SU-DHL-6 (cell line): ENCODE measurements around the gene TXNDC2.

ENCODE experiments used
- H2AFZ ChIP-seq: fragments of 200-600 bp; sonication (generic); 2 replicates; pipeline ENCODE4 v1.6.1; 2014; ENCODE audit warnings: low read depth, mild to moderate bottlenecking, moderate library complexity, mixed read lengths, antibody characterized with exemption, low read length; ENCODE audit not compliant: severe bottlenecking
- H3F3A ChIP-seq: fragments of 200-600 bp; shearing (Covaris generic); 2 replicates; pipeline ENCODE4 v1.6.0; 2016; ENCODE audit warnings: antibody characterized with exemption, mild to moderate bottlenecking; ENCODE audit not compliant: insufficient read depth
- H3K27ac ChIP-seq: fragments of 200-600 bp; sonication (generic); 2 replicates; pipeline ENCODE4 v1.5.1; 2016; ENCODE audit warnings: low read depth, mild to moderate bottlenecking, low read length, moderate library complexity, mixed read lengths
- H3K27me3 ChIP-seq: fragments of 200-600 bp; sonication (generic), shearing (Covaris generic); 2 replicates; pipeline ENCODE4 v1.6.0; 2014; ENCODE audit warnings: mild to moderate bottlenecking, low read length
- H3K36me3 ChIP-seq: fragments of 200-600 bp; sonication (generic); 2 replicates; pipeline ENCODE4 v1.6.1; 2014; ENCODE audit warnings: mild to moderate bottlenecking, low read length, mixed read lengths
- H3K4me2 ChIP-seq: fragments of 300-600, 200-600 bp; shearing (Covaris generic), sonication (generic); 2 replicates; pipeline ENCODE4 v1.6.0; 2014; ENCODE audit warnings: low read length, low read depth, mild to moderate bottlenecking; ENCODE audit not compliant: poor library complexity, severe bottlenecking
- H3K4me3 ChIP-seq: fragments of 200-600 bp; sonication (generic); 2 replicates; pipeline ENCODE4 v1.5.1; 2014; ENCODE audit warnings: antibody characterized with exemption, low read length, mild to moderate bottlenecking, mixed read lengths; ENCODE audit not compliant: insufficient read depth, poor library complexity, severe bottlenecking
- H3K79me2 ChIP-seq: fragments of 200-600 bp; sonication (generic); 2 replicates; pipeline ENCODE4 v1.6.1; 2014; ENCODE audit warnings: mild to moderate bottlenecking, low read length, moderate library complexity; ENCODE audit not compliant: insufficient read depth
- H3K9ac ChIP-seq: fragments of 200-600 bp; sonication (generic); 2 replicates; pipeline ENCODE4 v1.7.0; 2014; ENCODE audit warnings: mild to moderate bottlenecking, low read length
- H3K9me2 ChIP-seq: fragments of 200-600 bp; sonication (generic); replicated peaks from 2 replicates; pipeline ENCODE4 v1.6.1; 2014; ENCODE audit warnings: low read length; ENCODE audit not compliant: insufficient read depth
- H3K9me3 ChIP-seq: fragments of 200-600 bp; sonication (generic); 2 replicates; pipeline ENCODE4 v1.6.1; 2014; ENCODE audit warnings: low read length, mixed read lengths; ENCODE audit not compliant: insufficient read depth
- H4K20me1 ChIP-seq: fragments of 200-600 bp; sonication (generic); 2 replicates; pipeline ENCODE4 v1.6.1; 2014; ENCODE audit warnings: low read depth, mild to moderate bottlenecking, antibody characterized with exemption, low read length, moderate library complexity, mixed read lengths
- CTCF ChIP-seq: fragments of 200-600 bp; sonication (generic); IDR thresholded peaks from one replicate; pipeline ENCODE4 v1.5.1; 2017; ENCODE audit warnings: antibody characterized with exemption, mild to moderate bottlenecking, low read length, moderate library complexity; ENCODE audit not compliant: insufficient read depth, poor library complexity, severe bottlenecking
- EZH2phosphoT487 ChIP-seq: fragments of 200-600 bp; sonication (generic), shearing (Covaris generic); conservative IDR thresholded peaks from 2 replicates; pipeline ENCODE4 v1.6.1; 2018; ENCODE audit warnings: mild to moderate bottlenecking, antibody characterized with exemption, low read length, moderate library complexity, mixed read lengths

The TXNDC2 gene

GRCh38 chr18:9924371-9924943 is 38.7 kb downstream of the TXNDC2 start:
- Histone ChIP-seq H3K4me3 (no peak overlapping the region), H3K9ac (no peak overlapping the region), H3K79me2 (peaks cover 100% of the 10 kb centered on the region), H3K36me3 (no peaks in the 10 kb centered on the region), H3F3A (0 out of 2 replicates have a peak, but pooled peaks cover 4% of the 10 kb centered on the region), H4K20me1 (peaks cover 94% of the 10 kb centered on the region), H2AFZ (no peak overlapping the region), H3K27ac (no peak overlapping the region), H3K27me3 (no peaks in the 10 kb centered on the region), H3K9me3 (no peaks in the 10 kb centered on the region), H3K4me2 (peak overlapping the region; percentile 37), H3K9me2 (no peaks in the 10 kb centered on the region)
- TF ChIP-seq CTCF (no peak), EZH2phosphoT487 (no peak)

- Histone ChIP-seq H3K4me3 (no peak overlapping the region), H2AFZ (no peak overlapping the region), H3F3A (no peaks in the 10 kb centered on the region), H3K36me3 (no peaks in the 10 kb centered on the region), H4K20me1 (peaks cover 95% of the 10 kb centered on the region), H3K27me3 (no peaks in the 10 kb centered on the region), H3K9me3 (no peaks in the 10 kb centered on the region), H3K27ac (no peak overlapping the region), H3K9me2 (no peaks in the 10 kb centered on the region), H3K4me2 (peak overlapping the region; percentile 37), H3K9ac (no peak overlapping the region), H3K79me2 (peaks cover 100% of the 10 kb centered on the region)
- TF ChIP-seq EZH2phosphoT487, result no peak
- TF ChIP-seq CTCF, result no peak
Measured at GRCh38 chr18:9925369-9925768, 39.6 kb downstream of the TXNDC2 start.

- TF ChIP-seq CTCF (no peak), EZH2phosphoT487 (no peak)
- H3K79me2 ChIP-seq, result peaks cover 100% of the 10 kb centered on the region
- H3K9ac ChIP-seq, result no peak overlapping the region
- H3K4me2 ChIP-seq, result peak overlapping the region; percentile 4
- no peaks in the 10 kb centered on the region for H3K27me3 ChIP-seq
- H4K20me1 ChIP-seq, result peaks cover 99% of the 10 kb centered on the region
- H3K9me3 ChIP-seq, result no peaks in the 10 kb centered on the region
- H2AFZ ChIP-seq, result no peak overlapping the region
- H3K36me3 ChIP-seq, result no peaks in the 10 kb centered on the region
- no peaks in the 10 kb centered on the region for H3K9me2 ChIP-seq
- H3K4me3 ChIP-seq, result no peak overlapping the region
- no peak overlapping the region for H3K27ac ChIP-seq
- no peaks in the 10 kb centered on the region for H3F3A ChIP-seq
Measured at GRCh38 chr18:9925795-9926194, 40.0 kb downstream of the TXNDC2 start.
